ENCODE data around the gene MC2R. TPM values are rescaled to one million over a fixed set of nuclear protein-coding genes. Genes with fewer than 3 reads are reported as not detected.

Gene MC2R
- total RNA-seq, 2 donors from 2014 or later = not detected

GRCh38 chr18:13913205-13913604, 2.1 kb downstream of the MC2R start:
- Histone ChIP-seq H3K36me3 (no peaks in the 10 kb centered on the region), H3K27me3 (replicated peaks; ENCODE audit: insufficient read depth) (no peaks in the 10 kb centered on the region), H3K4me1 (ENCODE audit: control insufficient read depth in 1 of 2, low read depth in 2 of 2) (no peaks in the 10 kb centered on the region), H3K4me3 (no peak overlapping the region), H3K27ac (no peak overlapping the region), H3K9me3 (no peaks in the 10 kb centered on the region)
- DNase-seq (ENCODE audit: low spot score) (no peak), ATAC-seq (ENCODE audit: insufficient number of reproducible peaks, low FRiP score, low read depth) (no peak)
- TF ChIP-seq CTCF (IDR thresholded peaks at IDR 0.05) = no peak

GRCh38 chr18:13912601-13913000, 2.7 kb downstream of the MC2R start:
- Histone ChIP-seq H3K4me3 (no peak overlapping the region), H3K36me3 (no peaks in the 10 kb centered on the region), H3K27me3 (replicated peaks; ENCODE audit: insufficient read depth) (no peaks in the 10 kb centered on the region), H3K27ac (no peak overlapping the region), H3K4me1 (ENCODE audit: control insufficient read depth in 1 of 2, low read depth in 2 of 2) (no peaks in the 10 kb centered on the region), H3K9me3 (no peaks in the 10 kb centered on the region)
- no peak for DNase-seq (ENCODE audit: low spot score)
- ATAC-seq (ENCODE audit: insufficient number of reproducible peaks, low FRiP score, low read depth) = no peak
- no peak for TF ChIP-seq CTCF (IDR thresholded peaks at IDR 0.05)

- DNase-seq (ENCODE audit: low spot score) = no peak
- TF ChIP-seq CTCF (IDR thresholded peaks at IDR 0.05) = no peak
These were observed 4.3 kb downstream of the MC2R start for GRCh38 chr18:13910986-13911385.

DNA sequence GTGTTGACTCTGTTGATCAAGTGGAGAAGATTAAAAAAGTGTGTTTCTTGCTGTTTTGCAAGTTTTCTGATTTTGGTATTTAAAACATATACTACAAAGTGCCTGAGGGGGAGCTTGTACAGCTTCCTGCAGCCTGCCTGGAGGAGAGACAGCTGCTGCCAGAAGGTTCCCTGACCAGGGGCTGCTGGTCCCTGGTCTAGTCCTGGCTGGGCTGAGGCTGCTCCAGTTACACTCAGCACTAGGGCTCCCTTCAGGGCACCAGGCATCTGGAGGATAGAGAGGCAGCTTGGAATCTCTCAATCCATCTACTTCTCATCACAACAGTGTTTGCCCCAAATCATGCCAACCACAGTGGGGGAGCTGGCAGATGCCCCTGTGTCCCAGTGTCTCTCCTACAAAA, 4.8 kb downstream of the MC2R start:
- Histone ChIP-seq H3K9me3 (no peaks in the 10 kb centered on the region), H3K27ac (no peak overlapping the region), H3K27me3 (replicated peaks; ENCODE audit: insufficient read depth) (no peaks in the 10 kb centered on the region), H3K4me1 (ENCODE audit: control insufficient read depth in 1 of 2, low read depth in 2 of 2) (no peaks in the 10 kb centered on the region), H3K36me3 (no peaks in the 10 kb centered on the region), H3K4me3 (no peak overlapping the region)
- DNase-seq (ENCODE audit: low spot score) (no peak), ATAC-seq (ENCODE audit: insufficient number of reproducible peaks, low FRiP score, low read depth) (no peak)
- TF ChIP-seq CTCF (IDR thresholded peaks at IDR 0.05) = no peak

More at GRCh38 chr18:13910986-13911385, 4.3 kb downstream of the MC2R start:
- no peaks in the 10 kb centered on the region for H3K36me3 ChIP-seq
- ATAC-seq (ENCODE audit: insufficient number of reproducible peaks, low FRiP score, low read depth) = no peak
- no peaks in the 10 kb centered on the region for H3K4me1 ChIP-seq (ENCODE audit: control insufficient read depth in 1 of 2, low read depth in 2 of 2)
- no peaks in the 10 kb centered on the region for H3K27me3 ChIP-seq (replicated peaks; ENCODE audit: insufficient read depth)
- no peak overlapping the region for H3K4me3 ChIP-seq
- no peak overlapping the region for H3K27ac ChIP-seq
- no peaks in the 10 kb centered on the region for H3K9me3 ChIP-seq

- Histone ChIP-seq H3K27ac (no peak overlapping the region), H3K4me1 (ENCODE audit: control insufficient read depth in 1 of 2, low read depth in 2 of 2) (no peaks in the 10 kb centered on the region), H3K27me3 (replicated peaks; ENCODE audit: insufficient read depth) (no peaks in the 10 kb centered on the region), H3K4me3 (no peak overlapping the region), H3K9me3 (no peaks in the 10 kb centered on the region), H3K36me3 (no peaks in the 10 kb centered on the region)
- TF ChIP-seq CTCF (IDR thresholded peaks at IDR 0.05) = no peak
- DNase-seq (ENCODE audit: low spot score) (no peak), ATAC-seq (ENCODE audit: insufficient number of reproducible peaks, low FRiP score, low read depth) (no peak)
These were observed 6.0 kb downstream of the MC2R start for GRCh38 chr18:13909141-13909940.
